Central memory CD4-positive, alpha-beta T cell (primary cell): ENCODE measurements around the gene DCUN1D4.

ENCODE experiments used
- DNase-seq: peaks from one replicate; pipeline ENCODE4 v3.0.0; 2022
- total RNA-seq, 3 experiments: gene quantifications; one replicate each; lab custom pipeline; 2026; lab: John Stamatoyannopoulos, UW

Gene DCUN1D4
- total RNA-seq, result 34.7 to 51.0 (median 38.6) reads per million in 3 experiments

- peak; percentile 97 for DNase-seq
These were observed at the start of gene DCUN1D4 for GRCh38 chr4:51842554-51843308. Gene DCUN1D4 (plus strand): TSS chr4:51843153. CDS start chr4:51843243, 90 bp downstream.

GRCh38 chr4:51820443-51821234 lies 22.3 kb upstream of the DCUN1D4 start:
- DNase-seq, result no peak

- DNase-seq, result no peak
These were observed 17.6 kb upstream of the DCUN1D4 start for GRCh38 chr4:51825341-51825740.

- no peak for DNase-seq
These were observed 12.7 kb upstream of the DCUN1D4 start for GRCh38 chr4:51830156-51830720.

- peak; percentile 44 for DNase-seq
These were observed 11.8 kb upstream of the DCUN1D4 start for GRCh38 chr4:51831133-51831532.

- no peak for DNase-seq
These were observed 9.7 kb upstream of the DCUN1D4 start for GRCh38 chr4:51833236-51833635.

- no peak for DNase-seq
These were observed 7.9 kb upstream of the DCUN1D4 start for GRCh38 chr4:51835079-51835478.

GRCh38 chr4:51835855-51836254 lies 7.1 kb upstream of the DCUN1D4 start:
- no peak for DNase-seq

GRCh38 chr4:51836549-51836948 lies 6.4 kb upstream of the DCUN1D4 start:
- DNase-seq, result no peak

GRCh38 chr4:51840781-51841180 lies 2.2 kb upstream of the DCUN1D4 start:
- DNase-seq, result no peak

- DNase-seq, result peak; percentile 6
These were observed 793 bp upstream of the DCUN1D4 start for GRCh38 chr4:51842167-51842553.

- peak; percentile 42 for DNase-seq
These were observed 578 bp downstream of the DCUN1D4 start for GRCh38 chr4:51843309-51844152.

GRCh38 chr4:51844153-51845054 lies 1.5 kb downstream of the DCUN1D4 start:
- peak; percentile 76 for DNase-seq

GRCh38 chr4:51845055-51845426 lies 2.1 kb downstream of the DCUN1D4 start:
- DNase-seq, result no peak

- DNase-seq, result no peak
These were observed 2.8 kb downstream of the DCUN1D4 start for GRCh38 chr4:51845711-51846110.

GRCh38 chr4:51849430-51849829 lies 6.5 kb downstream of the DCUN1D4 start:
- no peak for DNase-seq

- DNase-seq, result no peak
These were observed 7.3 kb downstream of the DCUN1D4 start for GRCh38 chr4:51850294-51850693.

GRCh38 chr4:51851090-51851936 lies 8.4 kb downstream of the DCUN1D4 start:
- DNase-seq, result no peak

- no peak for DNase-seq
These were observed 9.0 kb downstream of the DCUN1D4 start for GRCh38 chr4:51851937-51852290.

- DNase-seq, result no peak
These were observed 10.2 kb downstream of the DCUN1D4 start for GRCh38 chr4:51853027-51853682.
